ENCODE measurements around the gene G6PC1.
"Not testable (repeated sequence)": the region's sequence is repeated elsewhere in the genome, so short reads cannot be mapped to it uniquely, and the experiment has no call there.

GRCh38 chr17:42915288-42915687 is 14.7 kb downstream of the G6PC1 start:
- not testable (repeated sequence) for TF ChIP-seq SMC3 (IDR thresholded peaks at IDR 0.05; ENCODE audit: low read depth, low read length); CTCF (conservative IDR thresholded peaks at IDR 0.05; ENCODE audit: low read depth, low read length)
